ENCODE data around the gene SIRPG.
A peak's percentile ranks its signal among the peaks of the same experiment; 100 is the strongest.
"Not testable (repeated sequence)": the region's sequence is repeated elsewhere in the genome, so short reads cannot be mapped to it uniquely, and the experiment has no call there.

Gene SIRPG

DNA sequence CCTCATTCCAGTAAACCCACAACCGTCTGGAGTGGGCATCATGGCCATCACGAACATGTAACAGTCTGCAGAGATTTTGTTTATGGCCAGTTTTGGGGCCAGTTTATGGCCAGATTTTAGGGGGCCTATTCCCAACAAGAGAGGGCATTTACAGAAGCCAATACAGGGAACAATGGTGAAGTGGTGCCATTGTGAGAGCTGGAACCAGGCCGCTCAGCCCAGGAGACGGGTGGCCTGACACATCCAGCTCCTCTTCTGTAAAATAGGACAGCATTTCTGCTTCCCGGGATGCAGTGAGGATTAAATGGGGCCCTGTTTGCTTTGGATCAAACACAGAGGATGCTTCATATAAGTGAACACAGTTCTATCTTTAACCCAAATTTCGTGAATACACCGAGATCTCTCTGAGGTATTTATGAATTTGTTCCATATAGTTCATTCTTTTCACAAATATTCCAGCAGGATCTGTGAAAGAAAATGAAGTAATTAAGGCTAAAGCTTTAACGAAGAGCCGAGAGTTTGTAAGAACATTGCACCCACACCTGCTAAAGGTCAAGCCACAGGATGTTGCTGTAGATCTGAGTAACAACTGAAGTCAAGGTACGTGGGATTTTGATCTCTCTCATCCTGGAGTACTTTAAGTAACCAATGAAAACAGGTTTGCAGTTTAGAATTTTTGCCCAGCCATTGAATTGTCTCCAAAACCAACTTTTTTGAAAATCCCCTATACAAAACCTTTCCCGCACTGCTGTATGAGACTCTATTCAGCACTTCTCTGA is 14.5 kb upstream of the SIRPG start:
- DNase-seq = no peak

GRCh38 chr20:1669304-1669703 is 11.7 kb upstream of the SIRPG start:
- peak; percentile 6 for DNase-seq

- no peak for DNase-seq
These were observed 10.0 kb upstream of the SIRPG start for GRCh38 chr20:1667502-1668085.

- no peak for DNase-seq
These were observed 9.2 kb upstream of the SIRPG start for GRCh38 chr20:1666802-1667201.

GRCh38 chr20:1665345-1665744 is 7.8 kb upstream of the SIRPG start:
- DNase-seq = no peak

GRCh38 chr20:1664911-1665310 is 7.3 kb upstream of the SIRPG start:
- DNase-seq = no peak

- peak; percentile 11 for DNase-seq
These were observed 6.3 kb upstream of the SIRPG start for GRCh38 chr20:1663917-1664316.

DNA sequence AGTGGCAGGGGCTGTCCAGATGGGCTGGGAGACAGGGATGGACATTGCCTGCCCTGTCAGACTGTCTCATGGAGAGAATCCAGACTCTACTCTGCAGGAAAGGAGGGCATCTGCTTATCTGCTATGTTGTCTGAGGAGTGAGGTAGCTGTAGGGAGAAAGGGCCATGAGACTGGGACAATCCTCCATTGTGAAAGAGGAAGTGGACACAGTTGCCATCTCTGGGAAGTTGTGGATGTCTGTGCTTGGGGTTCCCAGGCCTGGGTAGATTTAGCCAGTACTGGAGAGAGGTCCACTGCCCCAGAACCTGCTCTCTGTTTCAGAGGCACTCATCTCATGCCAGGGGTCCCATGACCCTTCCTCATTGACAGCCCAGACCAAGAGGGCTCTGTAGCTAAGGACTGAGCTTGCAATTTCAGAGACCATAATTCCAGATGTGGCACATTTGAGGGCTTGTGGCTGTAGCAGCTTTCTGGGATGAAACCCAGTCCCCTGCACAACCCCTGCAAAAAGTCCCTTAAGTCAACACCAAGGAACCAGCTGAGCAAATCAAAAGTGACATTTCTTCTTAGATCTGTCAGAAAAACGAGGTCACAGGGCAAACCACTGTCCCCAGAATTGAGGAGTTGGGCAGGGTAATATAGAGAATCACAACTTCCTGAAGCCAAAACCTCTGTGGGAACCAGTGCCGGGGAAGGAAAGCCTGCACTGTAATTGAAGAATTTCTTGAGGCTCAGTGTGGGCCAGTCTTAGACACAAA is 4.1 kb upstream of the SIRPG start:
- DNase-seq = no peak

- no peak for DNase-seq
These were observed 2.7 kb upstream of the SIRPG start for GRCh38 chr20:1660246-1660645.

DNA sequence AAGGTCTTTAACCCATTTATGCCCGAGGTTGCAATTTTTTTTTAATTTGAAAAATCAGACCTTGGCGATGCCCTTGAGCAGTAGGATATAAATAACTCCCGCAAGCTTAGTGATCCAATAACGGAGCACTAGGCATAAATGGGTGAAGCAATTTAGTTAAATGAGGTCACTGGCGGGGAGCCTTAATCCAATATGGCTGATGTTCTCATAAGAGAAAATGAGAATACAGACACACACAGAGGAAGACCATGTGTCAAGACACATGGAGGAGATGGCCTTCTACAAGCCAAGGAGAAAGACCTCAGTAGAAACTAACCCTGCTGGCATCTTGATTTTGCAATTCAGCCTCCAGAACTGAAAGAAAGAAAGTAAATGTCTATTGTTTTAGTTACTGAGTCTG is 735 bp downstream of the SIRPG start:
- no peak for DNase-seq

DNA sequence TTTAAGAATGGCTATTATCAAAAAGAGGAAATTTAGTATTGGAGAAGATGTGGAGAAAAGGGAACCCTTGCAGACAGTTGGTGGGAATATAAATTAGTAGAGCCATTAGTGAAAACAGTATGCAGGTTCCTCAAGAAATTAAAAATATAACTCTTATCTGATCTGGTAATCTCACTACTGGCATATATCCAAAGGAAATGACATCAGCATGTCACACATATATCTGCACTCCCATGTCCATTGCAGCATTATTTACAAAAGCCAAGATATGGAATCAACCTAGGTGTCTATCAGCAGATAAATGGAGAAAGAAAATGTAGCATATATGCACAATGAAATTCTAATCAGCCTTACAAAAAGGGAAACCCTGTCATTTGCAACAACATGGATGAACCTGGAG is 2.6 kb downstream of the SIRPG start:
- DNase-seq = no peak

GRCh38 chr20:1652960-1653359 is 4.6 kb downstream of the SIRPG start:
- DNase-seq = no peak

DNA sequence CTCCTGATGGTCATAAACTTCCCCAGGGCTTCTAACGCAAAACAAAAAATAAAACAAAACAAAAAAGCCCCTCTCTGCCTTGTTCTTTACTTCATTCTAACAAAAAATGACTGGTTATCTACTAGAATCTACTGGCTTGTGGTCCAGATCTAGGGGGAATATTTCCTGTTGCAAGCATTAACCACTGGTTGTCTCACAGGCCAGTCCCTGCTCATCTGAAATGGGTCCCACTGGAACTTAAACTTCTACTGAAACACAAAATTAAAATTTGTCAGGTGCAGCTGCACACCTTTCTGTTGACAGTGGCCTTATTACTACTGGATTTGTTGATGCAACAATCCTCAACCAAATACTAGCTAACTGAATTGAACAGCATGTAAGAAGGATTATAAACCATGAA is 5.5 kb downstream of the SIRPG start:
- DNase-seq = no peak

DNA sequence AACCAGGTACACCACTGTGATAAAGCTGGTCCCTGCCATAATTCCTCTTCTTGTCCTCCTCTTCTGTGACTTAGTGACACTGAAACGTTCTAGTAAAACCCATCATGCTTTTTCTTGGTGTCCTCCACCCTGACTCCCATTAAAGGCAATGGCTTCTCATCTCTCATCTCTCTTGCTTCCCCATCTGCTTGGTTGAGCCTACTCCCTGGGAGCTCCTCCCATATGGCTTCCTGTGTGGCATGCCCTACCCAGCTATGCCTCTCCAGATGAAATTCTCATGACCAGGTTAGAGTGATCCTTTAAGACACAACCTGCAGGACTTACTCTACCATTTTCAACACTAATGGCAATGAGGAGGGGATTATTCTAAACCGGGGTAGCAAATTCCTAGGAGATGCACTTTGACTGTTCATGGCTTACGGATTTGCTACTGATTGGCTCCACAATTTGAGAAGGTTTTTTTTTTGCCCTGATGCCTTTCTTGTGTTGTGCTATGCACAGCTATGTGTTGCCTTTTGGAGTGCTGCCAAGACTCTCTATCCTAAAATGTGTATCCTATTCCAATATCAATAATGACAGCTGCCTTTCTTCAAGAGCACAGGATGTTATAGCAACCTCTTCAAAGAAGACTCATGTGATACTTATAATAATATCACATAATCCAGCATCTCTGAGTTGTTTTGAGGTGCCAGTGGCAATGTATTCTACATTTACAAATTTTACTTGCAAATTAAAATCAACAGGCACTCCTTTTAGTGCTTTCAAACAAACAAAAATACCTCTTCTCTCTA is 6.1 kb downstream of the SIRPG start:
- DNase-seq = no peak

- DNase-seq = no peak
These were observed 9.5 kb downstream of the SIRPG start for GRCh38 chr20:1648101-1648500.

DNA sequence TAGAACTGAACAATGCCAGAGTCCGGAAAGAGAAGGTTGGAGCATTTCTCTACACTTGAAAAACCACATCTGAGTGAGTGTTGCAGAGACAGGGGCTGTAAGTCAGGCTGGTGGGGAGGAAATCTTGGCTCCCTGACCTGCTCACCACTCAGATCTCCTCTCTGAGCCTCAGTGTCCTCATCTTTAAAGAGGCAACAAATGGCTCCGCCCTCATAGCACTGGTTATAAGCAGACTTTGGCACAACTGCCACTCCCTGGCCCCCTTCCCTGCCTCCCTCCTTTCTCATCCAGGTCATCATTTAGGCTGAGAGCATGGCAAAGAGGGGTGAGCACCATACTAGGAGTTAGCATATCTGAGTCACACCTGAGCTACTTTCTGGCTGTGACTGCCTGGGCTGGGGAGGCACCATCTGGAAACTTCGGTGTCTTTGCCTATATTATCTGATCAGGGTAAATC is 10.6 kb downstream of the SIRPG start:
- DNase-seq = no peak

DNA sequence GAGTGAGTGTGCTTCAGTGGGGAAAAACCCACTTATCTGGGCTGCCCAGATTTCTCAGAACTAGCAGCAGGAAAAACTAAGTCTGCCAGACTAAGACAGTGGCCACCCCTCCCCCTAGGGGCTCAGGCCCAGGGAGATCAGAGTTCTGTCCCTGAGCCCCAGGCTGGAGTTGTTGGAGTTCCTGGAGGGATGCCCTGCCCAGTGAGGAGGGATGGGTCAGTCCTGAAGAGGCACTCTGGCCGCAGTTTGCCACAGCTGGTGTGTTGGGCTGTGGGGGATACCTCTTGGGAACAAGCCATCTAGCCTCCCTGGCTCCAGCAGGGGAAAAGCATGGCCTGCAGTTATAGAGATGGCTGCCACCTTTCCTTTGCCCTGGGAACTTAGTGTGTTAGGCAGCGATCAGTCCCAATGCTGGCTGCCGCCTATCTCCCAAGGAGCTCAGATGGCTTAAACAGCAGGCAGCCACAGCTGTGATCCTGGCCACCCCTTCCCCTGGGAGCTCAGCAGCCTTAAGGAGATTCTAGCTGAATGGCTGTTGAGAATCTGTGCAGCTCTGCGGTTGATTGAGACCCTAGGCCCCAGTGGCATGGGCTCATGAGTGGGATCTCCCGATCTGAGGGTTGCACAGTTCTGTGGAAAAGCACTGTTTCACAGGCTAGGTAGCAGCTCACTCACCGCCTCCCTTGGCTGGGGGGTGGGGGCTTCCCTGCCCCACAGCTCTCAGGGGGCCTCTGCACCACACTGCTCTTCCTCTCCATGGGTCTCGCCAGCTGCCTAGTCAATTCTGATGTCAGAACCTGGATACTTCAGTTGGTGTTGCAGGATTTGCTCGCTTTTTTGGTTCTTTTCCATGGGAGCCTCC is 13.2 kb downstream of the SIRPG start:
- DNase-seq = no peak

DNA sequence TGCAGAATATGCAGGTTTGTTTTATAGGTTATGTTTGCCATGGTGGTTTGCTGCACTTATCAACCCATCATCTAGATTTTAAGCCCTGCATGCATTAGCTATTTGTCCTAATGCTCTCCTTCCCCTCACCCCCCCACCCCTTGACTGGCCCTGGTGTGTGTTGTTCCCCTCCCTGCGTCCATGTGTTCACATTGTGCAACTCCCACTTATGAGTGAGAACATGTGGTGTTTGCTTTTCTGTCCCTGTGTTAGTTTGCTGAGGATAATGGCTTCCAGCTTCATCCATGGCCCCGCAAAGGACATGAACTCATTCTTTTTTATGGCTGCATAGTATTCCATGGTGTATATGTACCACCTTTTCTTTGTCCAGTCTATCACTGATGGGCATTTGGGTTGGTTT is 18.9 kb downstream of the SIRPG start:
- DNase-seq = not testable (repeated sequence)

DNA sequence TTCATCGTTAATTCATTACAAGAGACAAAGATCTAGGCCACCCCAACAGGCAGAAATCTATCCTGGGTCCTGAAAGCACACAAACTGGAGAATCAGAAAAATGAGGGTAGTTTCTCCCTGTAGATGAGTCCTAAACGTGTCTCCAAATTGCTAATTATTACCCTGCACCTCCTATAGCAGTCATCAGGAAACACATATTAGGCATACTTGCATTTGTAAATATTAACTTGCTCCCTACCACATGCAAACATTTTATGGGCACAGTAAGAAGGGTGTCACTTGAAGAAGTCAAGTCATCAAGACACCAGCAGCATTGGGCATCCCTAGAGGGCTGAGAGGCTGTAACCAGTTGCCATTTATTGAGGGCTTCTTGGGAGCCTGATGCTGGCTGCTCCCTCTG is 19.8 kb downstream of the SIRPG start:
- no peak for DNase-seq

DNA sequence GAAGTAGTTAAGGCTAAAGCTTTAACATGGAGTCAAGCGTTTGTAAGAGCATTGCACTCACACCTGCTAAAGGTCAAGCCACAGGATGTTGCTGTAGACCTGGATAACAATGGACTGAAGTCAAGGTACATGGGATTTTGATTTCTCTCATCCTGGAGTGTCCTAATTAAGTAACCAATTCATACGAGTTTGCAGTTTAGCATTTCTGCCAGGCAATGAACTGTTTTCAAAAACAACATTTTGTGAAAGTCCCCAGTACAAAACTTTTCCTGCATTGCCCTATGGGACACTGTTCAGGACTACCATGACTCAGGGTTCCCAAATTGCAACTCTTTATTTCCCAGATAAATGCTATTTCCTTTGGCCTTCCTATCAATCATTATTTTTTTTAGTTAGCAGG is 20.4 kb downstream of the SIRPG start:
- no peak for DNase-seq

- DNase-seq = no peak
These were observed 21.0 kb downstream of the SIRPG start for GRCh38 chr20:1636621-1637020.

DNA sequence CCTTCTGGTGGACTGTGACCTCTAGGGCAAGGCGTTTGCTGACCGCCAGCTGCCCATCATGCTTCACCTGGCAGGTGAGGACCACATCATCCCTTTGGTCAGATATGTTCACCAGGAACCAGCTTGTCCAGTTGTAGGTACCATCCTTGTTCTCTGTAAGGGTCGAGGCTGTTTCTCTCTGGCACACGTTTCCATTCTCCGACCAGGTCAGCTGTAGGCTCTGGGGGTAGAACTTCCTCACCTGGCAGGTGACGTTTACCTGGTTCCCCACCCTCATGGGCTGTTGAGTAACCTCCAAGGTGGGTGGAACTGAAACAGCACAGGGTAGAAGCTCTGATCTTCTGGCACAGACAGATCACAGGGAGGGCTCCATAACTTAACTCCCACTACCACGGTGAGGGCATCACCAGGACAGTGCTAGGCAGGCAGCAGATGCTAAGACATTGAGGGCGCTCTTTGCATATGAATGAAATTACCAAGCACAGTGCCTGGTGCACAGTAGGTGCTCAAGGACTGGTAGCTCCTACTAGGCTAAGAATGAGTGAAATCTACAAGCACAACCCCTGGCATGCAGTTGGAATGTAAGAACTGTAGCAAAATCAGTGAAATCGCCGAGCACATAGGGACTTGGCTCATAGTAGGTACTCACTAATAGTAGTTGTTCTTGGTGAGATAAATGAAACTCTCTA is 22.1 kb downstream of the SIRPG start:
- no peak for DNase-seq

Measured in fibroblast of skin of right biceps (primary cell).